ENCODE measurements around the gene DOHH. TPM values are rescaled to one million over a fixed set of nuclear protein-coding genes. Genes with fewer than 3 reads are reported as not detected.
"Not testable (repeated sequence)": the region's sequence is repeated elsewhere in the genome, so short reads cannot be mapped to it uniquely, and the experiment has no call there.

DOHH gene
- total RNA-seq, 2 experiments from 2014 or later = 9.2 to 12.6 TPM

GRCh38 chr19:3512562-3513228 lies 12.2 kb upstream of the DOHH start:
- H3K4me3 Mint-ChIP-seq = no peak overlapping the region
- CTCF ChIA-PET = interaction anchor here (1.1 to 1.3 kb wide), 2 partner anchors 11 to 22 kb away, joined by 3 read pairs; no protein-coding TSS in a partner anchor
- peaks cover 47% of the 10 kb centered on the region for H3K4me1 Mint-ChIP-seq
- no peaks in the 10 kb centered on the region for H3K27me3 Mint-ChIP-seq
- no peaks in the 10 kb centered on the region for H3K9me3 Mint-ChIP-seq
- no peak for DNase-seq
- POLR2A ChIA-PET = no interaction called here
- peaks cover 19% of the 10 kb centered on the region for H3K36me3 Mint-ChIP-seq (ENCODE audit: low read depth)
- no peak overlapping the region for H3K27ac Mint-ChIP-seq

- POLR2A ChIA-PET = no interaction called here
- CTCF ChIA-PET = interaction anchor here (0.5 to 1.3 kb wide), 3 partner anchors 10 to 23 kb away, joined by 3 to 4 read pairs (median 3); no protein-coding TSS in a partner anchor
- DNase-seq = no peak
- H3K36me3 Mint-ChIP-seq (ENCODE audit: low read depth) = peaks cover 29% of the 10 kb centered on the region
- H3K27ac Mint-ChIP-seq = no peak overlapping the region
- no peaks in the 10 kb centered on the region for H3K27me3 Mint-ChIP-seq
- H3K4me1 Mint-ChIP-seq = peaks cover 52% of the 10 kb centered on the region
- no peaks in the 10 kb centered on the region for H3K9me3 Mint-ChIP-seq
- H3K4me3 Mint-ChIP-seq = no peak overlapping the region
These were observed 11.2 kb upstream of the DOHH start for GRCh38 chr19:3511506-3512251.

- no peaks in the 10 kb centered on the region for H3K9me3 Mint-ChIP-seq
- ChIA-PET CTCF (no interaction called here), POLR2A (no interaction called here)
- no peak for DNase-seq
- peaks cover 27% of the 10 kb centered on the region for H3K36me3 Mint-ChIP-seq (ENCODE audit: low read depth)
- no peak overlapping the region for H3K27ac Mint-ChIP-seq
- H3K27me3 Mint-ChIP-seq = no peaks in the 10 kb centered on the region
- H3K4me1 Mint-ChIP-seq = peaks cover 45% of the 10 kb centered on the region
- no peak overlapping the region for H3K4me3 Mint-ChIP-seq
These were observed 10.3 kb upstream of the DOHH start for GRCh38 chr19:3510727-3511126.

GRCh38 chr19:3509566-3509989 lies 9.1 kb upstream of the DOHH start:
- ChIA-PET POLR2A (no interaction called here), CTCF (no interaction called here)
- DNase-seq = no peak
- Mint-ChIP-seq H3K27me3 (no peaks in the 10 kb centered on the region), H3K27ac (peak overlapping the region; percentile 32), H3K9me3 (no peaks in the 10 kb centered on the region), H3K4me1 (peaks cover 45% of the 10 kb centered on the region), H3K4me3 (peak overlapping the region; percentile 24), H3K36me3 (ENCODE audit: low read depth) (peaks cover 27% of the 10 kb centered on the region)

- no peaks in the 10 kb centered on the region for H3K9me3 Mint-ChIP-seq
- H3K4me3 Mint-ChIP-seq = peak overlapping the region; percentile 79
- DNase-seq = no peak
- peaks cover 27% of the 10 kb centered on the region for H3K36me3 Mint-ChIP-seq (ENCODE audit: low read depth)
- H3K27ac Mint-ChIP-seq = peak overlapping the region; percentile 32
- H3K27me3 Mint-ChIP-seq = no peaks in the 10 kb centered on the region
- H3K4me1 Mint-ChIP-seq = peaks cover 46% of the 10 kb centered on the region
- ChIA-PET CTCF (no interaction called here), POLR2A (no interaction called here)
These were observed 8.5 kb upstream of the DOHH start for GRCh38 chr19:3508771-3509535.

- H3K4me1 Mint-ChIP-seq = peaks cover 43% of the 10 kb centered on the region
- peak overlapping the region; percentile 50 for H3K27ac Mint-ChIP-seq
- H3K9me3 Mint-ChIP-seq = not testable (repeated sequence)
These were observed 7.7 kb upstream of the DOHH start for GRCh38 chr19:3508121-3508661.

GRCh38 chr19:3507371-3508120 lies 7.1 kb upstream of the DOHH start:
- Mint-ChIP-seq H3K4me1 (peaks cover 43% of the 10 kb centered on the region), H3K27ac (peak overlapping the region; percentile 91), H3K27me3 (no peaks in the 10 kb centered on the region), H3K4me3 (peak overlapping the region; percentile 79), H3K9me3 (no peaks in the 10 kb centered on the region), H3K36me3 (ENCODE audit: low read depth) (peaks cover 27% of the 10 kb centered on the region)
- ChIA-PET POLR2A (no interaction called here), CTCF (no interaction called here)
- DNase-seq = peak; percentile 31

More at GRCh38 chr19:3508121-3508661, 7.7 kb upstream of the DOHH start:
- DNase-seq, CTCF ChIA-PET, POLR2A ChIA-PET, H3K27me3 Mint-ChIP-seq: not testable (repeated sequence)
- Mint-ChIP-seq H3K36me3 (ENCODE audit: low read depth) (peaks cover 27% of the 10 kb centered on the region), H3K4me3 (peak overlapping the region; percentile 79)

GRCh38 chr19:3506384-3507340 lies 6.2 kb upstream of the DOHH start:
- peaks cover 43% of the 10 kb centered on the region for H3K4me1 Mint-ChIP-seq
- no peaks in the 10 kb centered on the region for H3K9me3 Mint-ChIP-seq
- peak overlapping the region; percentile 79 for H3K4me3 Mint-ChIP-seq
- H3K27me3 Mint-ChIP-seq = no peaks in the 10 kb centered on the region
- ChIA-PET CTCF (interaction anchor here (1.1 kb wide), 1 partner anchor 12 kb away, joined by 4 read pairs; no protein-coding TSS in a partner anchor), POLR2A (no interaction called here)
- H3K27ac Mint-ChIP-seq = peak overlapping the region; percentile 91
- DNase-seq = peak; percentile 46
- H3K36me3 Mint-ChIP-seq (ENCODE audit: low read depth) = peaks cover 27% of the 10 kb centered on the region

GRCh38 chr19:3505598-3506383 lies 5.3 kb upstream of the DOHH start, which contains the start of gene FZR1:
Gene FZR1 (plus strand): TSS chr19:3506311. CDS start chr19:3522990, 16,679 bp downstream.
- H3K4me1 Mint-ChIP-seq = peaks cover 47% of the 10 kb centered on the region
- peak within 1 kb of the TSS; percentile 79 for H3K4me3 Mint-ChIP-seq
- peaks cover 27% of the 10 kb centered on the region for H3K36me3 Mint-ChIP-seq (ENCODE audit: low read depth)
- peak; percentile 99 for DNase-seq
- ChIA-PET POLR2A (no interaction called here), CTCF (interaction anchor here (0.6 to 1.1 kb wide), 2 partner anchors 13 to 58 kb away, joined by 4 to 5 read pairs; no protein-coding TSS in a partner anchor)
- no peaks in the 10 kb centered on the region for H3K9me3 Mint-ChIP-seq
- H3K27ac Mint-ChIP-seq = peak within 1 kb of the TSS; percentile 93
- no peaks in the 10 kb centered on the region for H3K27me3 Mint-ChIP-seq

- CTCF ChIA-PET = interaction anchor here (0.6 to 1.0 kb wide), 2 partner anchors 16 to 57 kb away, joined by 3 to 5 read pairs; no protein-coding TSS in a partner anchor
- Mint-ChIP-seq H3K4me1 (peaks cover 49% of the 10 kb centered on the region), H3K36me3 (ENCODE audit: low read depth) (peaks cover 23% of the 10 kb centered on the region), H3K27ac (peak overlapping the region; percentile 93), H3K27me3 (no peaks in the 10 kb centered on the region), H3K9me3 (no peaks in the 10 kb centered on the region), H3K4me3 (peak overlapping the region; percentile 79)
- no peak for DNase-seq
- POLR2A ChIA-PET = no interaction called here
These were observed 4.3 kb upstream of the DOHH start for GRCh38 chr19:3504735-3505134.

Data from activated CD4-positive, alpha-beta T cell treated with anti-CD3 and anti-CD28 coated beads, Interleukin-2, amount 10 ng/mL, durations not matched to agents 7 days and 5 days (primary cell).